ENCODE data around the gene MAPK9.

MAPK9 gene

DNA sequence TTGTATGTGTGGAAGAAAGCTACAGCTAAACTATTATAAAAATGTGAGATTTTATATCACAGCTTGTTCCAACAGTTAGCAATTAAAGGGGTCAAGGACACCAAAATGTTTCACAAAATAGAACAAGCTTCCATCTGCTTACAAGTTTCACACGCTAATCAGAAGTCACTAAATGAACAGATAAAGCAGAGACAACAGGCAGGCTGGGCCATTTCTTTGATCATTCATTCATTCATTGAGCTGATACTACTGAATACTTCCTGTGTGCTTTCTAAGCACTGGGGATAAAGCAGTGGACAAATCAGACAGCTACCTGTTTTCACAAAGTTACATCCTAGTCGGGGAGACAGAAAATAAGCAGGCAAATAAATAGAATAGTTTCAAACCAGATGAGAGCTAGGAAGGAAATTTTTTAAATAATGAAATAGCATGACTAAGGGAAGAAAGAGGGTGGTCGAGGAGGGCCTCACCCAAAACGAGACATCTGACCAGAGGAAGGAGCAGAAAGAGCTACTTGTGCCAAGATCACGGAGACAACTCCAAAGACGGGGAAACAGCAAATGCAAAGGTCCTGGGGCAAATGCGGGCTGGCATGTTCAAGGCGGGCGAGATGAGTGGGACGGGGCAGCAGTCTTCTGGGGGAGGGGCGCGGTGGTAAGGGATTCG is 1.2 kb downstream of the MAPK9 start:
- Mint-ChIP-seq H3K36me3 (peaks cover 26% of the 10 kb centered on the region), H3K9me3 (no peaks in the 10 kb centered on the region), H3K4me1 (peaks cover 43% of the 10 kb centered on the region), H3K27ac (peak overlapping the region; percentile 93), H3K4me3 (peak overlapping the region; percentile 85)
- ATAC-seq (no peak), DNase-seq (ENCODE audit: low spot score in 2 of 2) (no peak)

DNA sequence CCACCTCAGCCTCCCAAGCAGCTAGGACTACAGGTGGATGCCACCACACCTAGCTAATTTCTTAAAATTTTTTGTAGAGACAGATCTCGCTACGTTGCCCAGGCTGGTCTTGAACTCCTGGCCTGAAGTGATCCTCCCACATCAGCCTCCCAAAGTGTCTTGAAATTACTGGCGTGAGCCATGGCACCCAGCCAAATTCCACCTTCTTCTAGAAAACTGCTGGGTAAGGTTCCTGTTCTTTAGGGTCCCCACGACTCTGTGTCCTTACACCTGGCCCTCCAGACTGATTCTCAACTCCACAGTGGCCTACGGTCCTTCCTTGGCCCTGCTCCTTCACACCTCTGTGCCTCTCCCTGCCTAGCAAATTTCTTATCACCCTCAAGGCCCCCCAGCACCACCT is 1.9 kb downstream of the MAPK9 start:
- Mint-ChIP-seq H3K4me3 (peak overlapping the region; percentile 85), H3K4me1 (peaks cover 43% of the 10 kb centered on the region), H3K27ac (no peak overlapping the region)

DNA sequence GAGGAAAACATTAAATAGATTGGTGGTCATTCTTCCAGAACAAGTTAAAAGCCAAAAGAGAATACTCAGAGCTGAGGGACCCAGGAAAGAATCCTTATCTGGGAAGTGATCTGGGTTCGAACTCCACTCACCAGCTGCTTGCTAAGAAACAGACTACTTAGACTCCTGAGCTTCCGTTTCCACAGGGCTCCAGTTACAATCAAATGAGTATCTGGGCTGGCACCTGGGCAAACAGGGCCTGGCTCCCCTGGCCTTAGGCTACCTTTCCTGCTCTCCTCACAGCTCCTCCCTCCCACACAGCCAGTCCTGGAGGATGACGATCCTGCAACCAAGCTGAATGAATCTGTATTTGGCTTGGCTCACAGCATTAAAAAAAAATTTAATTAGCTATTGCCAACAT is 2.5 kb downstream of the MAPK9 start:
- H3K27ac Mint-ChIP-seq = no peak overlapping the region
- no peak overlapping the region for H3K4me3 Mint-ChIP-seq
- ATAC-seq (no peak), DNase-seq (ENCODE audit: low spot score in 2 of 2) (no peak)
- H3K36me3 Mint-ChIP-seq = peaks cover 32% of the 10 kb centered on the region
- H3K4me1 Mint-ChIP-seq = peaks cover 43% of the 10 kb centered on the region
- H3K9me3 Mint-ChIP-seq = no peaks in the 10 kb centered on the region

More for the DNA sequence above, 1.9 kb downstream of the MAPK9 start:
- ATAC-seq (no peak), DNase-seq (ENCODE audit: low spot score in 2 of 2) (no peak)
- Mint-ChIP-seq H3K36me3 (peaks cover 29% of the 10 kb centered on the region), H3K9me3 (no peaks in the 10 kb centered on the region)

DNA sequence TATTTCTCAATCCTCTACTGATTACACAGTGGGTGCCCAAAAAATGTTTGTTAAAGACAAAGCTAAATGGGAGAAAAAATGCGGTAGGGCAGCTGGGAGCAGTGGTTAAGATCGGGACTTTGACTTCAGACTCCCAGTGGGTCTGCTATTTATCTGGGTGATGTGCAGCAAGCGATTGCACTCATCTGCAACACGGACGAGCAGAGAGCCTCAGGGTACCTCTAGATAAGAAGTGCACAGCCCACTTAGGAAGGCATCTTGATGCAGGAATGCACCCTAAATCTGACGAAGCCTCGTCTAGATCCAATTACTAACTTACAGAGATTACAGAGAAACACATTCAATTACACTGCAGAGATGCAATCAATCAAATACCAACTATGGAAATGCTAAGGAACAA is 4.0 kb downstream of the MAPK9 start:
- ATAC-seq = no peak
- Mint-ChIP-seq H3K4me1 (peaks cover 37% of the 10 kb centered on the region), H3K4me3 (no peak overlapping the region), H3K27ac (no peak overlapping the region), H3K9me3 (no peaks in the 10 kb centered on the region), H3K36me3 (peaks cover 32% of the 10 kb centered on the region)
- no peak for DNase-seq (ENCODE audit: low spot score in 2 of 2)

DNA sequence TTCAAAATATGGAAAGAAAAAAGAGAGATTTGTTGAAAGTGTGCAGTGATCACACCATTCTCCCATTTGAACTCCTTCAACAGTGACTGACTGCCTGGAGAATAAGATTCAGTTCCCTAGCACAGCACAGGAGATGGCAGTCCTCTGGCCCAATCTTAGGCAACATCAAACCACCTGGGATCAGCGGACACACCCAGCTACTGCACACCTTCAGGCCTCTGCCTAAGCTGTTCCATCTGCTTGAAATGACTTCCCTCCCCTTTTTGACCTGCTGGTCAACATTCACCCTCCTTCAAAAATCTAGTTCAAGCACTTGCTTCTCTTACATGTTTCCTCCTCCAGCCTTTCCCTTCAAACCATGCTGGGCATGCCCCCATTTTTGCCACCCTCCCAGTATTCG is 4.5 kb downstream of the MAPK9 start:
- no peak overlapping the region for H3K4me3 Mint-ChIP-seq

DNA sequence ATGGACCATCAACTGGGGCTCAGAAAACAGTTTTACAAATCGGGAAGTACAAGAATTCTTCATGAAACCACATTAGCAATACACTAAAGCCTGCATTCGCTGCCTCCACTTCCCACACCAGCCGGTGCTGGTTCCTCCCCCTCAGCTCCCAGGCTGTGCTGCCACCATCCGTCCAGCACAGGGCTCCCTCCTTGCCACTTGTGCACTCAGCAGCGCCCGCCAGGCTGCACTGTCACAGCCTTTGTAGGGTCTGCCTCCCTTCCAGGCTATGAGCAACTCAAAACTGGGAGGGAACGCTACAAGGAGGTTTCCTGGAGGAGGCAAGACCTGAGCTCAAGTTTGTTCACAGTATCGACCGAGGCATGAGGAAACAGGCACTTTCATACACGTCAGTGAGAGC is 7.7 kb downstream of the MAPK9 start:
- Mint-ChIP-seq H3K27ac (no peak overlapping the region), H3K36me3 (peaks cover 43% of the 10 kb centered on the region), H3K4me1 (peaks cover 27% of the 10 kb centered on the region), H3K9me3 (no peaks in the 10 kb centered on the region), H3K4me3 (no peak overlapping the region)
- ATAC-seq = no peak
- DNase-seq (ENCODE audit: low spot score in 2 of 2) = peak in 1 of 2 donors; percentile 35

More for the DNA sequence above, 4.5 kb downstream of the MAPK9 start:
- DNase-seq (ENCODE audit: low spot score in 2 of 2) (no peak), ATAC-seq (no peak)
- Mint-ChIP-seq H3K4me1 (peaks cover 38% of the 10 kb centered on the region), H3K36me3 (peaks cover 32% of the 10 kb centered on the region), H3K9me3 (no peaks in the 10 kb centered on the region), H3K27ac (no peak overlapping the region)

DNA sequence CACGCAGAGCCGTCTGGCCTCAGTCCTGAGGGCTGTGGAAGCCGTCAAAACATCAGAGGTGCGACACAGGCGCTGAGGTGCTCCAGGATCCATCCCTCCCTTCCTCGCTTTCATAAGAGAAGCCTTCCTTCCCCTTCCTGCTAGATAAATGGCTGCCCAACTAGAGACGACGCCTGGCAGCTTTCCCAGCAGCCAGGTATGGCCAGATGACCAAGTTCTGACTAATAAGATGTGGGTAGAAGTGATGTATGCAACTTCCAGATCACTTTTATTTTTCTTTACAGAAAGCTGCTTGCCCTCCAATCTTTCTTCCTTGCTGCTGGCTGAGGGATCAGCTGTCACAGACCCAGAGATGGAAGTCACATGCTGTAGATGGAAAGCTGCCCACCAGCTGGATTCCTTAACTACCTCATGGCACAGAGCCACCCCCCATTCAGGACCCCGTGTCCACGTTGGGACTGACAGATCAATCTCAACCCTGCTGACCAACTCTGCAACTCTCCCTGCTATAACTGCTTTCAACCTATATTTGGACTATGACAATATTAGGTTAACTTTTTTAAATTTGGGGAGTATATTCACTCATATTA is 8.8 kb downstream of the MAPK9 start:
- no peak overlapping the region for H3K4me3 Mint-ChIP-seq
- H3K27ac Mint-ChIP-seq = peak overlapping the region; percentile 69
- no peak for ATAC-seq
- H3K36me3 Mint-ChIP-seq = peaks cover 53% of the 10 kb centered on the region
- no peak for DNase-seq (ENCODE audit: low spot score in 2 of 2)
- peaks cover 3% of the 10 kb centered on the region for H3K9me3 Mint-ChIP-seq
- H3K4me1 Mint-ChIP-seq = peaks cover 25% of the 10 kb centered on the region

DNA sequence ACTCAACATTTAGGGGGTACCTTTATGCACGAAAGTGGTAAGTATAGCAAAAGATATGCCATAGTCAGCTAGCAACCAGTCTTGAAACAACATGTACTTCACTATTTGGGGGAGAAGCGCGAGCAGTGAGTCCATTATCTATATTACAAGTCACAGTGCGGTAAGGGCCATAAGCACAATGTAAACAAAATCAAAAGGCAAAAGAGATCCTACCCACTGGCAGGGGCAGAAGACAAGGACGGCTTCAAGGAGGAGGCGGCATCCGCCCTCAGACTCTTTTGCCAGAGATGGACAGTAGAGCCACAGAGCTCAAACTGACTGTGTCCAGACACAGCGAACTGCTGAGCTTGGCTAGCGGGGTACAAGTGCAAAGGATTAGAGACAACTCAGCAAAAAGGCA is 9.6 kb downstream of the MAPK9 start:
- DNase-seq (ENCODE audit: low spot score in 2 of 2) (no peak), ATAC-seq (no peak)
- peaks cover 4% of the 10 kb centered on the region for H3K9me3 Mint-ChIP-seq
- peaks cover 17% of the 10 kb centered on the region for H3K4me1 Mint-ChIP-seq
- H3K36me3 Mint-ChIP-seq = peaks cover 59% of the 10 kb centered on the region
- peak overlapping the region; percentile 69 for H3K27ac Mint-ChIP-seq
- no peak overlapping the region for H3K4me3 Mint-ChIP-seq

DNA sequence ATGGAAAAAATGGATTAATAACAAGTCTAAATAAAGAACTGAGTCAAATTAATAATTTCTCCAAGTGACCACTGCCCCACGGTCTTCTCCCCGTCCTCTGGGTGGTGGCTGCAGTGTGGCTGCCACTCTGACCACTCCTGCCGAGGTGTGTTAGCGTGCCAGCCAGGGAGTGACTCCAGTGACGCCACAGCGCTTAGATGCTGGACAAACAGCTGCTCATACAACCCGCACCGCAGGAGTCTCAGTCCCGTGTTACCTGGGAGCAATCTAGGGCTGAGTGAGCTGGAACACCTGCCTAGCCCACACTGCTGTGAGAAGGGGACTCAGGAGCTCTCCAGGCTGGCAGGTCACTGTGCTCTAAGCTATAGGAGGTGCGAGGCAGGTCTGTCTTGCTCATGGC is 10.2 kb downstream of the MAPK9 start:
- no peak for DNase-seq (ENCODE audit: low spot score in 2 of 2)
- Mint-ChIP-seq H3K4me3 (no peak overlapping the region), H3K27ac (no peak overlapping the region), H3K36me3 (peaks cover 63% of the 10 kb centered on the region), H3K4me1 (peaks cover 17% of the 10 kb centered on the region), H3K9me3 (peaks cover 6% of the 10 kb centered on the region)
- no peak for ATAC-seq

DNA sequence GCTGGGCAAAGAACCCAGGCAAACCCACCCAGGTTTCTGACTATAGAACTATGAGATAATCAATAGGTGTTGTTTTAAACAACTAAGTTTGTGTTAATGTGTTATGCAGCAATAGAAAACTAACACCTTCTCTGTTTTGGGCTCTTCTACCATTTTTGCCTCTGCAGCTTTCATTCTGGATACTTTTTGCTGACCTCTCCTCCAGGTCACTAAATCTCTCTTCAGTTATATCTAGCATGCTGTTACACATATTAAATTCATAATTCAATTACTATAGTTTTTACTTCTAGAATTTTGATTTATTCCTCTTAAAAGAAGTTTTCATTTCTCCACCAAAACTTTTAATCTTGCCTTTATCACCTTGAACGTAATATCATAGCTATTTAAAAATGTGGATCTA is 17.2 kb downstream of the MAPK9 start:
- Mint-ChIP-seq H3K36me3 (peaks cover 59% of the 10 kb centered on the region), H3K9me3 (peaks cover 19% of the 10 kb centered on the region), H3K27ac (no peak overlapping the region), H3K4me3 (no peak overlapping the region), H3K4me1 (no peaks in the 10 kb centered on the region)
- DNase-seq (ENCODE audit: low spot score in 2 of 2) = no peak
- no peak for ATAC-seq

DNA sequence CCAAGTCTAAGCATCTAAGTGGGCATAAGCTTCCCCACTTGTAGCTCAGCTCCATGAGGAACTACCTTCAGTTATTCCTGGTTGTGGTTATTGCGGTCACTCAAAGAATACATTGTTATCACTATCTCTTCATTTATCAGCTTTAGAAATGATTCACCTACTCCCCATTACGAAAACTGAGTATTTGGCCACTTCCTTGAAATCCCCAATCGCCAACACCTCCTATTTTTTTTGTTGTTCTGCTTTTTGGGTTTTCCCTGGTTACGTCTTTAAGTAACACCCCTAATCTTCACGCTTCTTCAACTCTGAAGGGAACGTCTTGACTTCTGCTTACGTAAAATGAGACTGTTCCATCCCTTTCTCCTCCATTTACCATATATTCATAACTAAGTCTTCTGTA is 20.7 kb downstream of the MAPK9 start:
- no peak overlapping the region for H3K27ac Mint-ChIP-seq
- H3K4me3 Mint-ChIP-seq = no peak overlapping the region
- ATAC-seq = no peak
- H3K36me3 Mint-ChIP-seq = peaks cover 56% of the 10 kb centered on the region
- no peak for DNase-seq (ENCODE audit: low spot score in 2 of 2)
- peaks cover 13% of the 10 kb centered on the region for H3K9me3 Mint-ChIP-seq
- H3K4me1 Mint-ChIP-seq = no peaks in the 10 kb centered on the region

DNA sequence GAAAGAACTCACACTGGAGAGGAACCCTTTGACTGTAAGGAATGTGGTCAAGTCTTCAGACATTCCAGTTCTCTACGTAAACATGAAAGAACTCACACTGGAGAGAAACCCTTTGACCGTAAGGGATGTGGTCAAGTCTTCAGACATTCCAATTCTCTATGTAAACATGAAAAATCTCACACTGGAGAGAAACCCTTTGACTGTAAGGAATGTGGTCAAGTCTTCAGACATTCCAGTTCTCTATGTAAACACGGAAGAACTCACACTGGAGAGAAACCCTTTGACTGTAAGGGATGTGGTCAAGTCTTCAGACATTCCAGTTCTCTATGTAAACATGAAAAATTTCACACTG is 32.6 kb downstream of the MAPK9 start:
- ATAC-seq (no peak), DNase-seq (ENCODE audit: low spot score in 2 of 2) (no peak)
- H3K4me3 Mint-ChIP-seq = no peak overlapping the region
- no peaks in the 10 kb centered on the region for H3K4me1 Mint-ChIP-seq
- H3K9me3 Mint-ChIP-seq = peaks cover 36% of the 10 kb centered on the region
- H3K36me3 Mint-ChIP-seq = peaks cover 70% of the 10 kb centered on the region
- no peak overlapping the region for H3K27ac Mint-ChIP-seq

DNA sequence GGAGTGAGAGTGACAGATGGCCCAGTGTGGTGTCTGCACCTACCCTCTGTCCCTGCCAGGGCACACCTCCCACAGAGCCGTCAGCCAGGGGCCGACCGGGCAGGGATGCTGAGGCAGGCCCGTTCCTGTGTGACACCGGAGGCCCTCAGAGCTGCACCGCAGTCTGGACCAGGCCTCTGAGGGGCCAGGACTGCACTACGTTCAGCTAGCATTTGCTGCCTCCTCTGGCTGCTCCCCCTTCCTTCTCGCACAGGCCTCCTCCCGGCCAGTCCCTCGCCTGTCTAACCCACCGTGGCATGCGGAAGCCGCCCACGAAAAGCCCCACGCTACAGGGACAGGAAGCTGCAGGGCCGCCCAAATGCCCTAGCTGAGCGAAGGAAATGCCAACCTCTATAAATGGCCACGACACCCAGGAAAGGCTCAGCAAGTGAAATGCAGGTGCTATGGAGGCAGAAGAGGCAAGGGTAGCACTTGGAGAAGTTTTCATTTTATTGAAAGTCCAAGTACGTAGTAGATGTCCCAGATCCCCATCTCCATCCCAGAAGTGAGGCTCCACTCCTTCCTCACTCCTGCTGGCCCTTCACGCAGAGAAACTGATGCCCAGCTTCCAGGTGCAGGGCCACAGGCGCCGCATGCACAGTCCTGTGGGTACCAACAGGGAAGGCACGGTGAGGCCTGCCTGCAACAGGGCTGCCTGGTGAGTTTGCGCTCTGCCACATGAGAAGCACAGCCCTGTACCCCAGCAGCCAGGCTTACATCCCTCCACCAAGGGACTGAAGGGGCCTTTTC is 38.7 kb downstream of the MAPK9 start:
- Mint-ChIP-seq H3K36me3 (peaks cover 47% of the 10 kb centered on the region), H3K9me3 (peaks cover 29% of the 10 kb centered on the region), H3K4me1 (peaks cover 5% of the 10 kb centered on the region), H3K27ac (no peak overlapping the region), H3K4me3 (no peak overlapping the region)
- no peak for DNase-seq (ENCODE audit: low spot score in 2 of 2)
- no peak for ATAC-seq

DNA sequence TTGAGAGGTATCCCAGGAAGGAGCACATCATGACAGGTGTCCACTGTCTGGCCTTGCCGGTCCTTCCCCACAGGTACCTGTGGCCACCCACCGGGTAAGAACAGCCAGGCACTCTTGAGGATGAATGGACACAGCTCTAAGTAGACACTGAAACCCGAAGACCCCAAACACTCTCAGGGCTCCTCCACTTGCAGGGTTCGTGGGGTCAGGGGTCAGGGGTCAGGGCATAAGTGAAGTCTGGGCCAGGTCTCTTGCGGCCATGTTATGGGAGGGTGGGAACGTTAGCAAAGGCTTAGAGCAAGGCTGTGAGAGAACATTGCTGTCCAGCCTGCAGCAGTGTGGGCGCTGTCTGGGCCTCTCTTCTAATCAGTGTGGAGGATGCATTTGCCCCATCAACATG is 40.0 kb downstream of the MAPK9 start:
- H3K36me3 Mint-ChIP-seq = peaks cover 47% of the 10 kb centered on the region
- H3K9me3 Mint-ChIP-seq = peaks cover 19% of the 10 kb centered on the region
- H3K27ac Mint-ChIP-seq = no peak overlapping the region
- DNase-seq (ENCODE audit: low spot score in 2 of 2) (no peak), ATAC-seq (no peak)
- H3K4me3 Mint-ChIP-seq = no peak overlapping the region
- H3K4me1 Mint-ChIP-seq = peaks cover 5% of the 10 kb centered on the region

DNA sequence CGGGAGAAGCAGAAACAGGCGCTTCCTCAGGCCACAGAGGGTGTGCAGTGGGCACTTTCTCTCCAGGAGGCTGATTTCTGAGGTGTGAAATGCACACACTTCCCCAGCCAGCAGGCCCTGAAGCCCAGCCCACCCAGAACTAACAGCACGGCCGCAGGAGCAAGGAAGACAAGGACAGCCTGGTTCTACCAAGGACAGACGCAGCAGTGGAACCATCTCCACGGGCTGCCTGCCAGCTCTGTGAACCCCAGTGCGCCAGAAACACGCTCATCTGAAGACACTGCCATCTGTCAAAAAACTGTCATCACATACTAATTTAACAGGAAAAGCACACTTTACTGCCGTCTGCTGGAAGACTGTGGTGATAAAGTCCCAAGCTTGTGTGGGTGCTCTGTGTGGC is 40.7 kb downstream of the MAPK9 start:
- no peak for ATAC-seq
- H3K27ac Mint-ChIP-seq = no peak overlapping the region
- H3K9me3 Mint-ChIP-seq = peaks cover 19% of the 10 kb centered on the region
- DNase-seq (ENCODE audit: low spot score in 2 of 2) = no peak
- no peak overlapping the region for H3K4me3 Mint-ChIP-seq
- peaks cover 5% of the 10 kb centered on the region for H3K4me1 Mint-ChIP-seq
- peaks cover 53% of the 10 kb centered on the region for H3K36me3 Mint-ChIP-seq

DNA sequence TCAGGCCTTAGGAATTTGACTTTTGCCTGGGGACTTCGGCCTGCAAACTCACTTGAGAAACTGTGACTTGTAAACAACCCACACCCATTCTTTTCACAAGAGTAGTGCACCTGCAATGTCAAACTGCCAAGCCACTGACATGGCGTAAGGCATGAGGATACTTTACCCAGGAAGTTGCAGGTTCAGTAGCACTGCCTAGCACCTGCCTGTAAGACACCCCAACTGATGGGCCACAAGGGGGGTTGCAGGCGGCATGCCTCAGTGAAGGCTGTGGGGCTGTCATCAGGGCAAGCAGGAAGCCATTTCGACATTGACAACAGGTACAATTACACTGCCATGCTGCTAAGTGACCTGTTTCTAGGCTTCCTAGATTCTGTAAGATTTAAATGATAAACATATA is 41.6 kb downstream of the MAPK9 start:
- Mint-ChIP-seq H3K27ac (no peak overlapping the region), H3K36me3 (peaks cover 61% of the 10 kb centered on the region), H3K4me1 (peaks cover 5% of the 10 kb centered on the region), H3K4me3 (no peak overlapping the region), H3K9me3 (peaks cover 15% of the 10 kb centered on the region)
- DNase-seq (ENCODE audit: low spot score in 2 of 2) (no peak), ATAC-seq (no peak)

All from stimulated activated effector memory CD8-positive, alpha-beta T cell treated with anti-CD3 and anti-CD28 coated beads, Interleukin-12 subunit alpha, Interleukin-12 subunit beta, amount 100 ng/mL, for 72 hours (primary cell).